B cell (primary cell): ENCODE data around the gene ICE2.

Experiments
- EZH2 ChIP-seq: IDR thresholded peaks from 2 replicates; pipeline ENCODE4 v1.6.1; 2012; ENCODE audit warnings: borderline replicate concordance, low read depth, mild to moderate bottlenecking, moderate library complexity, low read length; ENCODE audit not compliant: insufficient read depth, poor library complexity, severe bottlenecking
- TF ChIP-seq, protein P1 (sequence below): fragments of 200-600 bp; IDR thresholded peaks from one replicate; pipeline ENCODE4 v1.8.0; 2022; ENCODE audit warnings: antibody characterized with exemption, mild to moderate bottlenecking

- TF ChIP-seq, protein P1, sequence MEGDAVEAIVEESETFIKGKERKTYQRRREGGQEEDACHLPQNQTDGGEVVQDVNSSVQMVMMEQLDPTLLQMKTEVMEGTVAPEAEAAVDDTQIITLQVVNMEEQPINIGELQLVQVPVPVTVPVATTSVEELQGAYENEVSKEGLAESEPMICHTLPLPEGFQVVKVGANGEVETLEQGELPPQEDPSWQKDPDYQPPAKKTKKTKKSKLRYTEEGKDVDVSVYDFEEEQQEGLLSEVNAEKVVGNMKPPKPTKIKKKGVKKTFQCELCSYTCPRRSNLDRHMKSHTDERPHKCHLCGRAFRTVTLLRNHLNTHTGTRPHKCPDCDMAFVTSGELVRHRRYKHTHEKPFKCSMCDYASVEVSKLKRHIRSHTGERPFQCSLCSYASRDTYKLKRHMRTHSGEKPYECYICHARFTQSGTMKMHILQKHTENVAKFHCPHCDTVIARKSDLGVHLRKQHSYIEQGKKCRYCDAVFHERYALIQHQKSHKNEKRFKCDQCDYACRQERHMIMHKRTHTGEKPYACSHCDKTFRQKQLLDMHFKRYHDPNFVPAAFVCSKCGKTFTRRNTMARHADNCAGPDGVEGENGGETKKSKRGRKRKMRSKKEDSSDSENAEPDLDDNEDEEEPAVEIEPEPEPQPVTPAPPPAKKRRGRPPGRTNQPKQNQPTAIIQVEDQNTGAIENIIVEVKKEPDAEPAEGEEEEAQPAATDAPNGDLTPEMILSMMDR: no peak
- TF ChIP-seq EZH2: no peak
Observed at GRCh38 chr15:60407415-60407805, 71.5 kb downstream of the ICE2 start.
